MCF 10A (cell line): ENCODE data around the gene HPN. TPM values are rescaled to one million over a fixed set of nuclear protein-coding genes. Genes with fewer than 3 reads are reported as not detected.

Experiments
- BruUV-seq: library from RNA; stranded (reverse); fragments of 400-500 nt; replicated peaks from 2 replicates; lab custom pipeline; 2021; lab: Mats Ljungman, UMichigan
- CTCF ChIA-PET: fragments of 300-600 bp; sonication (Branson Sonifier 250); formaldehyde crosslinking; extraction: SDS; loops from one replicate; lab custom pipeline; 2021; ENCODE audit warnings: antibody characterized with exemption, inconsistent platforms; lab: Yijun Ruan, JAX
- POLR2A ChIA-PET: fragments of 300-600, 350-650 bp; sonication (Branson Sonifier 250); formaldehyde crosslinking; extraction: SDS; loops from one replicate; lab custom pipeline; 2020; ENCODE audit warnings: antibody characterized with exemption, inconsistent platforms; lab: Yijun Ruan, JAX
- DNase-seq: peaks from one replicate; pipeline ENCODE4 v3.0.0-alpha.2; 2018; ENCODE audit not compliant: unreplicated experiment
- H3K27ac Mint-ChIP-seq: one replicate; pipeline ENCODE4 v1.8.0; 2022; ENCODE audit warnings: mild to moderate bottlenecking, low read depth, mixed read lengths; ENCODE audit not compliant: unreplicated experiment
- H3K27me3 Mint-ChIP-seq: one replicate; pipeline ENCODE4 v1.8.0; 2022; ENCODE audit warnings: mixed read lengths; ENCODE audit not compliant: insufficient read depth, unreplicated experiment
- H3K36me3 Mint-ChIP-seq: one replicate; pipeline ENCODE4 v1.8.0; 2022; ENCODE audit warnings: mild to moderate bottlenecking, moderate library complexity, mixed read lengths; ENCODE audit not compliant: insufficient read depth, unreplicated experiment
- H3K4me1 Mint-ChIP-seq: one replicate; pipeline ENCODE4 v1.8.0; 2022; ENCODE audit warnings: mixed read lengths; ENCODE audit not compliant: insufficient read depth, unreplicated experiment
- H3K4me3 Mint-ChIP-seq: one replicate; pipeline ENCODE4 v1.8.0; 2022; ENCODE audit warnings: mild to moderate bottlenecking, moderate library complexity, mixed read lengths; ENCODE audit not compliant: unreplicated experiment
- H3K9me3 Mint-ChIP-seq: one replicate; pipeline ENCODE4 v1.8.0; 2022; ENCODE audit warnings: mixed read lengths; ENCODE audit not compliant: unreplicated experiment
- intact Hi-C: fragments of 100-400 bp; cut with micrococcal nuclease; formaldehyde crosslinking; loops from 2 replicates; pipeline ENCODE4 v1.14.1; 2022
- total RNA-seq: library from RNA; stranded (reverse); gene quantifications from 2 replicates; pipeline ENCODE4 v1.2.3, GENCODE V29; 2022
- TF ChIP-seq, protein P1 (sequence below): fragments of 200-600 bp; IDR thresholded peaks from one replicate; pipeline ENCODE4 v1.8.0; 2022; ENCODE audit warnings: antibody characterized with exemption, mild to moderate bottlenecking; ENCODE audit not compliant: unreplicated experiment

Gene HPN
- total RNA-seq, 1 experiment from 2014 or later: not detected

DNA sequence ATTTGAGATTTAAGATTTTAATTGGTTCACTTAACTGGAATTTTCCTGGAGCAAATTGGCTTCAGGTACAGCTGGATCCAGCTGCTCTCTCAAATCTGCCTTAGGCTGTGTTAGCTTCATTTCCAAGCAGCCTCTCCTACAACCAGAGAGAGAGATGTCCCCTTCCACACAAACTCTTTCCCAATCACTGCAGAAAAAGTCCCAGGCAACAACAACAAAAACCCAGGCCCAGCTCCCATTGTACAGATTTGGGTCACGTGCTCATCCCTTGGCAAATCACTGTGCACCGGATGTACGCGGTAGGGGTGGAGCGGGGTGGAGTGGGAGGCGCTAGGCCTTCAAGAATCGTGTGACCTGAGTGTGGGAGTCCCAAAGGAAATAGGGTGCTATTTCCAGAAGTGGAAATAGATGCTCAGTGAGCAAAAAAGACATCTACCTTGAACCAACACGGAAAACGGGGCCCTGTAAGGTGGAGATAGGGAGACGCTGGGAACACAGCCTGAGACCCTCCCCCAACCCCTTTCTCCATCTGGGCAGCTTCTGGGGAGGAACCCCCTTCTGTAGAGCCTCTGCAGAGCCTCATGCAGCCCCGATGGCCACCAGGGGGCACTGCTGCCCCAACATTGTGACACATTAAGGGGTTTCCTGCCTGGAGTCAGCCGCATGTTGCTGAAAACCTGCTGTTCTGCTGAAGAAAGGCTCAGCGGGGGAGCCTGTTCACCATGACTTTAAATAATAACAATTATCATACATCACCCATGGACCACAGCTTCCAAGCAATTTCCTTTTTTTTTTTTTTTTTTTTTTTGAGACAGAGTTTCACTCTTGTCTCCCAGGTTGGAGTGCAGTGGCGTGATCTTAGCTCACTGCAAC is 25.4 kb downstream of the HPN start:
- CTCF ChIA-PET: interaction anchor here (0.5 to 3.3 kb wide), 51 partner anchors 9 to 1968 kb away, joined by 3 to 80 read pairs (median 4); partner anchors contain the start of genes FXYD1, FXYD3, HPN and LGI4
- H3K4me3 Mint-ChIP-seq: no peak overlapping the region
- TF ChIP-seq, protein P1, sequence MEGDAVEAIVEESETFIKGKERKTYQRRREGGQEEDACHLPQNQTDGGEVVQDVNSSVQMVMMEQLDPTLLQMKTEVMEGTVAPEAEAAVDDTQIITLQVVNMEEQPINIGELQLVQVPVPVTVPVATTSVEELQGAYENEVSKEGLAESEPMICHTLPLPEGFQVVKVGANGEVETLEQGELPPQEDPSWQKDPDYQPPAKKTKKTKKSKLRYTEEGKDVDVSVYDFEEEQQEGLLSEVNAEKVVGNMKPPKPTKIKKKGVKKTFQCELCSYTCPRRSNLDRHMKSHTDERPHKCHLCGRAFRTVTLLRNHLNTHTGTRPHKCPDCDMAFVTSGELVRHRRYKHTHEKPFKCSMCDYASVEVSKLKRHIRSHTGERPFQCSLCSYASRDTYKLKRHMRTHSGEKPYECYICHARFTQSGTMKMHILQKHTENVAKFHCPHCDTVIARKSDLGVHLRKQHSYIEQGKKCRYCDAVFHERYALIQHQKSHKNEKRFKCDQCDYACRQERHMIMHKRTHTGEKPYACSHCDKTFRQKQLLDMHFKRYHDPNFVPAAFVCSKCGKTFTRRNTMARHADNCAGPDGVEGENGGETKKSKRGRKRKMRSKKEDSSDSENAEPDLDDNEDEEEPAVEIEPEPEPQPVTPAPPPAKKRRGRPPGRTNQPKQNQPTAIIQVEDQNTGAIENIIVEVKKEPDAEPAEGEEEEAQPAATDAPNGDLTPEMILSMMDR: peak; percentile 97
- no peak overlapping the region for H3K27ac Mint-ChIP-seq
- H3K4me1 Mint-ChIP-seq: no peaks in the 10 kb centered on the region
- no peaks in the 10 kb centered on the region for H3K9me3 Mint-ChIP-seq
- POLR2A ChIA-PET: interaction anchor here (0.6 to 2.0 kb wide), 8 partner anchors 31 to 69 kb away, joined by 3 to 7 read pairs (median 4); no protein-coding TSS in a partner anchor
- no TSS peak for BruUV-seq
- H3K36me3 Mint-ChIP-seq: no peaks in the 10 kb centered on the region
- peak; percentile 90 for DNase-seq
- no peaks in the 10 kb centered on the region for H3K27me3 Mint-ChIP-seq
- intact Hi-C loops: loop anchor here (1.0 to 10.0 kb wide), 5 partner anchors 22 to 400 kb away; partner anchors contain the start of genes LGI4 and LSR

GRCh38 chr19:35068941-35069634 is 27.6 kb downstream of the HPN start:
- intact Hi-C loops: loop anchor here (5.0 to 10.0 kb wide), 2 partner anchors 176 to 398 kb away; partner anchors contain the start of gene LSR
- no peaks in the 10 kb centered on the region for H3K4me1 Mint-ChIP-seq
- DNase-seq: no peak
- H3K27me3 Mint-ChIP-seq: no peaks in the 10 kb centered on the region
- ChIA-PET POLR2A (interaction anchor here (0.8 to 2.7 kb wide), 4 partner anchors 47 to 200 kb away, joined by 3 to 12 read pairs (median 4); partner anchors contain the start of genes FXYD3 and USF2), CTCF (interaction anchor here (0.6 to 3.9 kb wide), 18 partner anchors 9 to 309 kb away, joined by 3 to 80 read pairs (median 4); partner anchors contain the start of genes FXYD3, HPN and LGI4)
- no peak overlapping the region for H3K4me3 Mint-ChIP-seq
- no peaks in the 10 kb centered on the region for H3K36me3 Mint-ChIP-seq
- TF ChIP-seq, protein P1: no peak
- H3K27ac Mint-ChIP-seq: no peak overlapping the region
- BruUV-seq: no TSS peak
- H3K9me3 Mint-ChIP-seq: no peaks in the 10 kb centered on the region

DNA sequence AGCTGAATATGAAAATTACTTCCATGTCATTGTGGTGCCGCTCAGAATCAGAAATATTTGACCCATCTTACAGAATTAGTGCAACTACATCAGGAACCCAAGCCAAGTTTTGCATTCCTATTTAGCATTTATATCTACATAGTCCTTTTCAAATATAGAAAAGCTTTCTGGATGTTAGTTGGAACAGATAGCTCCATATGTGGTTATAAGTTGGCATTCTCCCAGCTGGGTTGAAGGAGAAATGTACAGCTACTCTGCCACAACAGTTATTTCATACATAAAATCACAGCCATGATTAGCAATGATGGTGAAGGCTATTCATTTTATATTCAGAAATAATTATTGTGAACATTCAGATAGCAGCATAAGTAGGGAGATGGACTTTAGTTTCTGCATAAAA is 28.2 kb downstream of the HPN start:
- Mint-ChIP-seq H3K27me3 (no peaks in the 10 kb centered on the region), H3K9me3 (no peaks in the 10 kb centered on the region), H3K4me1 (no peaks in the 10 kb centered on the region), H3K4me3 (no peak overlapping the region), H3K36me3 (no peaks in the 10 kb centered on the region), H3K27ac (no peak overlapping the region)
- POLR2A ChIA-PET: interaction anchor here (0.6 to 2.7 kb wide), 5 partner anchors 46 to 199 kb away, joined by 3 to 12 read pairs (median 3); partner anchors contain the start of genes FXYD3 and USF2
- CTCF ChIA-PET: interaction anchor here (0.6 to 3.9 kb wide), 17 partner anchors 9 to 308 kb away, joined by 3 to 38 read pairs (median 4); partner anchors contain the start of gene LGI4
- intact Hi-C loops: loop anchor here (5.0 to 10.0 kb wide), 2 partner anchors 175 to 398 kb away; partner anchors contain the start of gene LSR
- TF ChIP-seq, protein P1: no peak
- DNase-seq: no peak
- no TSS peak for BruUV-seq
